GM12891 (cell line): Measurements from ENCODE around the gene PSMD11. TPM values are rescaled to one million over a fixed set of nuclear protein-coding genes. Genes with fewer than 3 reads are reported as not detected.
"Not testable (repeated sequence)": the region's sequence is repeated elsewhere in the genome, so short reads cannot be mapped to it uniquely, and the experiment has no call there.

ENCODE experiments used
- DNase-seq: peaks from one replicate; pipeline ENCODE4 v3.0.0; 2011; ENCODE audit warnings: low spot score; ENCODE audit not compliant: insufficient read length
- FAIRE-seq: peaks from 2 replicates; lab custom pipeline; 2011; peaks lifted over from hg19 to GRCh38; lab: Jason Lieb, UNC
- PAX5 ChIP-seq: IDR thresholded peaks from 2 replicates; pipeline ENCODE4 v1.6.1; 2011; ENCODE audit warnings: low read length, moderate library complexity, mild to moderate bottlenecking; ENCODE audit not compliant: insufficient read depth, severe bottlenecking
- POLR2A ChIP-seq: IDR thresholded peaks from 2 replicates; pipeline ENCODE4 v1.6.1; 2011; ENCODE audit warnings: low read depth, low read length, control low read depth
- POLR2AphosphoS5 ChIP-seq: IDR thresholded peaks from 2 replicates; pipeline ENCODE4 v1.6.1; 2011; ENCODE audit warnings: low read depth, low read length, control low read depth
- POU2F2 ChIP-seq: IDR thresholded peaks from 2 replicates; pipeline ENCODE4 v1.6.1; 2011; ENCODE audit warnings: low read depth, mild to moderate bottlenecking, control low read depth, low read length, moderate library complexity
- SPI1 ChIP-seq: IDR thresholded peaks from 2 replicates; pipeline ENCODE4 v1.6.1; 2011; ENCODE audit warnings: low read depth, low read length, control low read depth
- TAF1 ChIP-seq: IDR thresholded peaks from 2 replicates; pipeline ENCODE4 v1.6.1; 2011; ENCODE audit warnings: low read depth, low read length, control low read depth
- polyA plus RNA-seq: library from polyadenylated mRNA; unstranded; fragments of >200 nt; gene quantifications from one replicate; pipeline ENCODE4 v1.2.1, GENCODE V29; 2012; ENCODE audit warnings: low read depth, missing spikeins, inconsistent platforms; ENCODE audit not compliant: missing spikeins

The PSMD11 gene
- polyA plus RNA-seq: 71.8 TPM

- peak; percentile 97 for DNase-seq
- peak; percentile 95 for FAIRE-seq
- TF ChIP-seq PAX5: no peak
- 0 out of 2 replicates have a peak, but pooled peaks have one; percentile 33 for TF ChIP-seq POLR2AphosphoS5
- TF ChIP-seq TAF1: peak; percentile 85
- no peak for TF ChIP-seq POU2F2
- TF ChIP-seq POLR2A: peak; percentile 50; the same call in 1 of the 2 replicates
Observed at GRCh38 chr17:32444301-32445073, at the start of gene PSMD11. Gene PSMD11, plus strand, starts transcription at chr17:32444510. Its CDS starts 14 bp downstream, at chr17:32444524.

GRCh38 chr17:32396343-32396742, 48.0 kb upstream of the PSMD11 start:
- DNase-seq: no peak
- no peak for TF ChIP-seq POLR2AphosphoS5
- no peak for TF ChIP-seq TAF1
- TF ChIP-seq PAX5: no peak
- TF ChIP-seq SPI1: no peak
- TF ChIP-seq POLR2A: no peak
- no peak for TF ChIP-seq POU2F2

GRCh38 chr17:32398946-32399345, 45.4 kb upstream of the PSMD11 start:
- TF ChIP-seq SPI1 (no peak), POLR2A (no peak), TAF1 (no peak), PAX5 (no peak), POLR2AphosphoS5 (no peak), POU2F2 (no peak)
- DNase-seq: no peak
- no peak for FAIRE-seq

More at GRCh38 chr17:32396343-32396742, 48.0 kb upstream of the PSMD11 start:
- no peak for FAIRE-seq

GRCh38 chr17:32410085-32410484, 34.2 kb upstream of the PSMD11 start:
- FAIRE-seq, DNase-seq: not testable (repeated sequence)

- TF ChIP-seq TAF1 (no peak), POLR2AphosphoS5 (no peak), POU2F2 (no peak), SPI1 (no peak)
- FAIRE-seq (no peak), DNase-seq (no peak)
Observed at GRCh38 chr17:32426894-32427293, 17.4 kb upstream of the PSMD11 start.

GRCh38 chr17:32429598-32429997, 14.7 kb upstream of the PSMD11 start:
- no peak for DNase-seq
- no peak for FAIRE-seq
- no peak for TF ChIP-seq SPI1
- no peak for TF ChIP-seq POLR2A
- no peak for TF ChIP-seq PAX5
- TF ChIP-seq POLR2AphosphoS5: no peak
- no peak for TF ChIP-seq POU2F2
- TF ChIP-seq TAF1: no peak

GRCh38 chr17:32440722-32441121, 3.6 kb upstream of the PSMD11 start:
- DNase-seq (no peak), FAIRE-seq (no peak)
- no peak for TF ChIP-seq TAF1
- no peak for TF ChIP-seq POU2F2
- TF ChIP-seq SPI1: no peak
- no peak for TF ChIP-seq POLR2AphosphoS5
- TF ChIP-seq PAX5: no peak
- TF ChIP-seq POLR2A: no peak

- TF ChIP-seq TAF1 (no peak), POLR2A (no peak), POU2F2 (no peak), PAX5 (no peak), SPI1 (no peak), POLR2AphosphoS5 (no peak)
- no peak for FAIRE-seq
- no peak for DNase-seq
Observed at GRCh38 chr17:32441886-32442285, 2.4 kb upstream of the PSMD11 start.

GRCh38 chr17:32443827-32444300, 446 bp upstream of the PSMD11 start:
- FAIRE-seq (no peak), DNase-seq (no peak)
- no peak for TF ChIP-seq SPI1
- TF ChIP-seq TAF1: no peak
- no peak for TF ChIP-seq PAX5

- FAIRE-seq (no peak), DNase-seq (no peak)
- TF ChIP-seq POLR2AphosphoS5 (no peak), SPI1 (no peak), PAX5 (no peak), POU2F2 (no peak), TAF1 (no peak), POLR2A (no peak)
Observed at GRCh38 chr17:32445074-32445415, 735 bp downstream of the PSMD11 start.

GRCh38 chr17:32445497-32445896, 1.2 kb downstream of the PSMD11 start:
- peak; percentile 79 for FAIRE-seq
- TF ChIP-seq PAX5 (no peak), SPI1 (peak; percentile 44)
- no peak for DNase-seq
